Nephron progenitor cell (in vitro differentiated cells): Measurements from ENCODE around the gene NUP133.

Source experiments
- DNase-seq: peaks from one replicate; pipeline ENCODE4 v3.0.0; 2021
- H3K27ac Mint-ChIP-seq: 2 replicates; pipeline ENCODE4 v1.8.0; 2021; ENCODE audit warnings: mild to moderate bottlenecking, moderate library complexity, mixed read lengths
- H3K27me3 Mint-ChIP-seq: 2 replicates; pipeline ENCODE4 v1.8.0; 2021; ENCODE audit warnings: mild to moderate bottlenecking, low read depth, mixed read lengths; ENCODE audit not compliant: poor library complexity
- H3K36me3 Mint-ChIP-seq: 2 replicates; pipeline ENCODE4 v1.8.0; 2021; ENCODE audit warnings: low read depth, mixed read lengths
- H3K4me1 Mint-ChIP-seq: 2 replicates; pipeline ENCODE4 v1.8.0; 2021; ENCODE audit warnings: mixed read lengths
- H3K4me3 Mint-ChIP-seq: 2 replicates; pipeline ENCODE4 v1.8.0; 2021; ENCODE audit warnings: mild to moderate bottlenecking, moderate library complexity, mixed read lengths
- H3K9me3 Mint-ChIP-seq: 2 replicates; pipeline ENCODE4 v1.8.0; 2021; ENCODE audit warnings: mild to moderate bottlenecking, moderate library complexity, mixed read lengths
- CTCF ChIP-seq: fragments of 200-600 bp; sonication (generic); IDR thresholded peaks from 2 replicates; pipeline ENCODE4 v1.5.0; 2021; ENCODE audit warnings: antibody characterized with exemption

The NUP133 gene

DNA sequence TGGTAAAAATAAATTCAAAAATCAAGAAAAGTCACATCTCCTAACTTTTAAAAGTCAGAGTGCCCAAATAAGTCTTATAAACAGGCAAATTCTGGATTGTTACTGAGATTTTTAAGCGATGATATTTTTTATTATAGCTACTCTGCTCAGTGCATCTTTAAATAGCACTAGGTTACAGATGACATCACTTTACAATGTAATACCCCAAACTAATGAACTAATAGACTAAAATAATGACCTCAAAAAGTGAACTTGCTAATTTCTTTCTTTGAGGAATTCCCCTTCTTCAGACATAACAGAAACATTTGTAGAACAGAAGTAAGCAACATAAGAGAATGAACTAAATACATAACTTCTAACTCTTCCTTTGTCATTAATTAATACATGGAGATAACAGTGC is 41.3 kb downstream of the NUP133 start:
- Mint-ChIP-seq H3K9me3 (no peaks in the 10 kb centered on the region), H3K27me3 (no peaks in the 10 kb centered on the region), H3K4me3 (no peak overlapping the region), H3K36me3 (peaks cover 64% of the 10 kb centered on the region), H3K27ac (no peak overlapping the region), H3K4me1 (no peaks in the 10 kb centered on the region)
- no peak for TF ChIP-seq CTCF
- no peak for DNase-seq

DNA sequence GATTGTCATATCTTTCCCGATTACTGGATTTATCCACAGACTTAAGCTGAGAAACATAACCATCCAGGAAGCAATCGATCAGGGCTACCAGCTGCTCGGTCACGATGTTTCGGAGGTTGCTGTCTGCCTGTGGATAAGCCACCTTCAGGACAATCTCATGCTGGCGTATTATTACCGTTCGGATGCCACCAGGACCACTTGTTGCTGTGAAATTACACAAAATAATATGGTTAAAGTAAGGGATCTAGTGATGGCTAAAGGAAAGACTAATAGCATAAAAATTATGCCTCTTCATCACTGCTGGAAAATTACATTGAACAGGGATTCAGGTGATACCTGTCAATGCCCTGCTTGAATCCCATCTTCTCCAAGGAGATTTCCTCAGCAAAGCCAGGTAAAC is 43.5 kb downstream of the NUP133 start:
- no peaks in the 10 kb centered on the region for H3K4me1 Mint-ChIP-seq
- H3K27ac Mint-ChIP-seq, result no peak overlapping the region
- no peak for TF ChIP-seq CTCF
- H3K27me3 Mint-ChIP-seq, result no peaks in the 10 kb centered on the region
- no peaks in the 10 kb centered on the region for H3K9me3 Mint-ChIP-seq
- no peak overlapping the region for H3K4me3 Mint-ChIP-seq
- peaks cover 69% of the 10 kb centered on the region for H3K36me3 Mint-ChIP-seq
- DNase-seq, result no peak

DNA sequence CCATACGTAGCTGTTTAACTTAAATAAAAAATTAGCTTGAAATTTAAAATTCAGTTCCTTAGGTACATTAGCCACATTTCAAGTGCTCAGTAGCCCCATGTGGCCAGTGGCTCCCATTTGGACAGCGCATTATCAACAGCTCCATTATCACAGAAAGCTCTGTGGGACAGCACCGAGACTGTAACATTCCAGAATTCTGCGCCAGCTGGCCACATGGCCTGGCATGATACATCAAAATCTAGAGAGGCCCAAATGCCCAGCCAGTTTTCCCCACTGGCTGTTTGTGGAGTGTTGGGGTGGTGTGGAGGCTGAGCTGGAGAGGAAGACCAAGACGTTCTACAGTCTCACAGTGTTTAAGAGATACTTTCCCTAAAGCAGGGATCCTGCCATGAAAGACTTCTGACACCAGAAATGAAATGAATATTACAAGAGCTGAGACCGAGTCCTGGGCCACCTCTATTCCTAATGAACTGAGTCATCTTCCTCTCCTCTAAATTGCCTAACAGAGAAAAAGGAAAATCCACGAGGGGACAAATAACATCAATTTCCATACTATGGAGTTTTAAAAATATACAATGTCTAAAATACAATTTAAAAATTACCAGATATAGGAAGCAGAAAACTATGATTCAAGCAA is 47.0 kb downstream of the NUP133 start:
- Mint-ChIP-seq H3K4me3 (no peak overlapping the region), H3K4me1 (no peaks in the 10 kb centered on the region), H3K36me3 (peaks cover 75% of the 10 kb centered on the region), H3K9me3 (no peaks in the 10 kb centered on the region), H3K27me3 (no peaks in the 10 kb centered on the region), H3K27ac (no peak overlapping the region)
- TF ChIP-seq CTCF, result no peak
- DNase-seq, result no peak

GRCh38 chr1:229459815-229460214 is 48.3 kb downstream of the NUP133 start:
- Mint-ChIP-seq H3K4me1 (no peaks in the 10 kb centered on the region), H3K27me3 (no peaks in the 10 kb centered on the region), H3K4me3 (no peak overlapping the region), H3K27ac (no peak overlapping the region), H3K9me3 (no peaks in the 10 kb centered on the region), H3K36me3 (peaks cover 69% of the 10 kb centered on the region)
- DNase-seq, result no peak
- no peak for TF ChIP-seq CTCF

DNA sequence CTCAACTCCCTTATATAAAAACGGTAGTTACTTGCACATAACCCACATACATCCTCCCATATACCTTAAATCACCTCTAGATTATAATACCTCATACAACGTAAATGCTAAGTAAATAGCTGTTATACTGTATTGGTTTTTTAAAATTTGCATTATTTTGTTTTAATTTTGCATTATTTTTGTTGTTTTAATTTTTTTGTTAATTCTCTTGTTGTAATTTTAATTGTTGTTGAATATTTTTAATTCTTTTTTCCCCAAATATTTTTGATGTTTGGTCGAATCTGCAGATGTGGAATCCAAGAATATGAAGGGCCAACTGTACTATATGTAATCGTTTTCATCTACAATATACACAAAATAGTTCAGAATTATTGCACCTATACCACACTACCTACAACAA is 50.7 kb downstream of the NUP133 start:
- Mint-ChIP-seq H3K27me3 (no peaks in the 10 kb centered on the region), H3K9me3 (no peaks in the 10 kb centered on the region), H3K4me3 (no peak overlapping the region), H3K36me3 (peaks cover 53% of the 10 kb centered on the region), H3K27ac (no peak overlapping the region), H3K4me1 (peaks cover 8% of the 10 kb centered on the region)
- DNase-seq, result no peak
- TF ChIP-seq CTCF, result no peak

GRCh38 chr1:229456016-229456415 is 52.1 kb downstream of the NUP133 start:
- H3K4me1 Mint-ChIP-seq, result peaks cover 8% of the 10 kb centered on the region
- no peak overlapping the region for H3K4me3 Mint-ChIP-seq
- H3K27me3 Mint-ChIP-seq, result no peaks in the 10 kb centered on the region
- no peak for TF ChIP-seq CTCF
- peaks cover 49% of the 10 kb centered on the region for H3K36me3 Mint-ChIP-seq
- no peaks in the 10 kb centered on the region for H3K9me3 Mint-ChIP-seq
- no peak overlapping the region for H3K27ac Mint-ChIP-seq
- no peak for DNase-seq
